Hepatocyte (in vitro differentiated cells): ENCODE data around the gene PASD1. TPM values are rescaled to one million over a fixed set of nuclear protein-coding genes. Genes with fewer than 3 reads are reported as not detected.

Experiments used
- DNase-seq: peaks from one replicate; pipeline ENCODE4 v3.0.0-alpha.2; 2016; ENCODE audit warnings: low spot score
- H2AFZ ChIP-seq: fragments of 200-600 bp; sonication (generic); 2 replicates; pipeline ENCODE4 v1.6.0; 2016; ENCODE audit warnings: antibody characterized with exemption, mild to moderate bottlenecking
- H3K27ac ChIP-seq: fragments of 200-600 bp; sonication (generic); 2 replicates; pipeline ENCODE4 v1.5.1; 2016; ENCODE audit warnings: mild to moderate bottlenecking
- H3K27me3 ChIP-seq: fragments of 200-600 bp; sonication (generic); 2 replicates; pipeline ENCODE4 v1.6.1; 2016
- H3K36me3 ChIP-seq: fragments of 200-600 bp; sonication (generic); replicated peaks from 2 replicates; pipeline ENCODE4 v1.5.1; 2016; ENCODE audit warnings: low read depth; ENCODE audit not compliant: insufficient read depth
- H3K4me1 ChIP-seq: fragments of 200-600 bp; sonication (generic); 2 replicates; pipeline ENCODE4 v1.5.1; 2016; ENCODE audit warnings: mild to moderate bottlenecking, moderate library complexity; ENCODE audit not compliant: insufficient read depth
- H3K4me2 ChIP-seq: fragments of 200-600 bp; sonication (generic); 2 replicates; pipeline ENCODE4 v1.6.0; 2016
- H3K4me3 ChIP-seq: fragments of 200-600 bp; sonication (generic); 2 replicates; pipeline ENCODE4 v1.5.1; 2016; ENCODE audit warnings: mild to moderate bottlenecking
- H3K79me2 ChIP-seq: fragments of 200-600 bp; sonication (generic); 2 replicates; pipeline ENCODE4 v1.6.0; 2017; ENCODE audit warnings: mild to moderate bottlenecking
- H3K9me2 ChIP-seq: fragments of 200-600 bp; sonication (generic); replicated peaks from 2 replicates; pipeline ENCODE4 v1.6.0; 2017; ENCODE audit warnings: mild to moderate bottlenecking; ENCODE audit not compliant: insufficient read depth
- H3K9me3 ChIP-seq: fragments of 200-600 bp; sonication (generic); 2 replicates; pipeline ENCODE4 v1.5.1; 2016; ENCODE audit warnings: low read depth, mild to moderate bottlenecking
- H4K20me1 ChIP-seq: fragments of 200-600 bp; sonication (generic); 2 replicates; pipeline ENCODE4 v1.6.0; 2016; ENCODE audit warnings: mild to moderate bottlenecking; ENCODE audit not compliant: insufficient read depth, poor library complexity, severe bottlenecking
- CTCF ChIP-seq: fragments of 200-600 bp; sonication (generic); IDR thresholded peaks from 2 replicates; pipeline ENCODE4 v1.5.1; 2016; ENCODE audit warnings: antibody characterized with exemption, mild to moderate bottlenecking; ENCODE audit not compliant: poor library complexity
- EZH2 ChIP-seq: fragments of 200-600 bp; sonication (generic); IDR thresholded peaks from 2 replicates; pipeline ENCODE4 v1.6.1; 2016; ENCODE audit warnings: antibody characterized with exemption, mild to moderate bottlenecking, borderline replicate concordance
- EZH2phosphoT487 ChIP-seq: fragments of 200-600 bp; sonication (generic); IDR thresholded peaks from one replicate; pipeline ENCODE4 v1.6.1; 2018; ENCODE audit warnings: antibody characterized with exemption, mild to moderate bottlenecking, low read depth, moderate library complexity; ENCODE audit not compliant: unreplicated experiment, severe bottlenecking
- WGBS: methylation state at CpG from one replicate; pipeline ENCODE4 v1.1.6; 2016; ENCODE audit warnings: low lambda C conversion rate; ENCODE audit errors: missing lambda C conversion rate; 5-methylcytosine and 5-hydroxymethylcytosine counted together
- polyA plus RNA-seq: library from polyadenylated mRNA; unstranded; fragments of >200 nt; fragmentation: Nextera tagmentation; extraction: Ambion mirVana; gene quantifications from 2 replicates; pipeline ENCODE4 v1.2.1, GENCODE V29; 2016
- total RNA-seq: library from RNA; depleted of rRNA; stranded (reverse); fragments of >200 nt; gene quantifications from 2 replicates; pipeline ENCODE4 v1.2.3, GENCODE V29; 2014

The PASD1 gene
- total and polyA plus RNA-seq, 2 experiments from 2014 or later: not detected

- WGBS: 63% methylated on average over 24 of the region's 24 CpGs
- Histone ChIP-seq H3K27me3 (no peaks in the 10 kb centered on the region), H3K79me2 (no peaks in the 10 kb centered on the region), H3K4me1 (no peaks in the 10 kb centered on the region), H3K36me3 (no peaks in the 10 kb centered on the region), H3K9me3 (no peaks in the 10 kb centered on the region), H2AFZ (no peak overlapping the region), H3K9me2 (no peaks in the 10 kb centered on the region), H3K4me3 (no peak overlapping the region), H4K20me1 (no peaks in the 10 kb centered on the region), H3K27ac (no peak overlapping the region), H3K4me2 (no peak overlapping the region)
- peak; percentile 68 for DNase-seq
- TF ChIP-seq CTCF: peak; percentile 49
- no peak for TF ChIP-seq EZH2phosphoT487
Observed at GRCh38 chrX:151722241-151722846, 158.9 kb downstream of the PASD1 start.

- H3K79me2 ChIP-seq: no peaks in the 10 kb centered on the region
- no peak for TF ChIP-seq CTCF
- no peak for TF ChIP-seq EZH2
- TF ChIP-seq EZH2phosphoT487: no peak
- H3K9me3 ChIP-seq: no peaks in the 10 kb centered on the region
- no peaks in the 10 kb centered on the region for H4K20me1 ChIP-seq
- no peaks in the 10 kb centered on the region for H3K27me3 ChIP-seq
- WGBS: 84% methylated on average over 7 of the region's 7 CpGs
- no peak overlapping the region for H3K4me2 ChIP-seq
- DNase-seq: no peak
- no peak overlapping the region for H3K4me3 ChIP-seq
- no peaks in the 10 kb centered on the region for H3K36me3 ChIP-seq
- H3K4me1 ChIP-seq: no peaks in the 10 kb centered on the region
- no peak overlapping the region for H3K27ac ChIP-seq
- H2AFZ ChIP-seq: no peak overlapping the region
- no peaks in the 10 kb centered on the region for H3K9me2 ChIP-seq
Observed at GRCh38 chrX:151723156-151723760, 159.8 kb downstream of the PASD1 start.

DNA sequence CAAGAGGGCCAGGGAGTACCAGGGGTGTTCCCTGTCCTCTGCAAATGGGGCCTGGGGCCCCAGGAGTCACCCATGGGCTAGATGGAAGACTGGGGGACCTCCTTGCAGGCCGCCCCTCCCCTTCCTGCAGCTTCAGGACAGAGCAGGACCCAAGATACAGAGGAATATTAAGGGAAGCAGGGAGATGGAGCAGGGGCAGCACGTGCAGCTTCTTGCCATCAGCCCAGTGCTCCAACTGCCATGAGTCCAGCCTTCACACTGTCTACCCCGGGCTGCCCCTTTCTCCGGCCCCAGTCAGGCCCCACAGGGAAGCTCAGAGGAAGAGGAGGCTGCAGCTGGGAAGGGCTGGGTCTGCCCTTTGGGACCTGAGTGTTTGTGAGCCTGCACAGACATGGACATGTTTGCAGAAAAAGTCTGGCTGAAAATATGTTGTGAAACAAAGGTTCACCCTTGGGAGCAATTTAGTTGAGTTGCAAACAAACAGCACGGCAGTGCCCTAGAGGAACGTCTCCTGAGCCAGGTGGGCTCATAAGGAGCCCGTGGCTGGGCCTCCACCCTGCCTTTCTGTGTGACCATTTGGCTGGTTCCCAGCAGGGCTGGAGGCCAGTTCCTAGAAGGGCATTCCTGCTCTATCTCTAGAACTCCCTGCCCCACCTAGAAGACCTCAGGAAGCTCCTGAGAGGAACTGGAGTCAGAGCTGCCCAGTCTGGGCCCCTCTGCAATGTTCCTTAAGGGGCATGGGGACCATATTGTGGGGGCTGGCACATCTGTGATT lies 161.3 kb downstream of the PASD1 start:
- Histone ChIP-seq H3K36me3 (no peaks in the 10 kb centered on the region), H3K79me2 (no peaks in the 10 kb centered on the region), H3K27me3 (no peaks in the 10 kb centered on the region), H3K27ac (no peak overlapping the region), H2AFZ (no peak overlapping the region), H3K4me1 (no peaks in the 10 kb centered on the region), H4K20me1 (no peaks in the 10 kb centered on the region), H3K4me3 (no peak overlapping the region), H3K9me2 (no peaks in the 10 kb centered on the region), H3K4me2 (no peak overlapping the region), H3K9me3 (no peaks in the 10 kb centered on the region)
- 66% methylated on average over 7 of the region's 7 CpGs for WGBS
- no peak for DNase-seq
- TF ChIP-seq EZH2phosphoT487 (no peak), EZH2 (no peak), CTCF (no peak)
